H9 (cell line): ENCODE measurements around the gene CABS1. TPM values are rescaled to one million over a fixed set of nuclear protein-coding genes. Genes with fewer than 3 reads are reported as not detected.

Source experiments
- DNase-seq: peaks from one replicate; pipeline ENCODE4 v3.0.0-alpha.2; 2017
- H2AFZ ChIP-seq: one replicate; pipeline ENCODE4 v1.6.1; 2013; ENCODE audit warnings: mild to moderate bottlenecking, low read length, control low read depth, moderate library complexity
- H2AK5ac ChIP-seq: 2 replicates; pipeline ENCODE4 v1.6.1; 2013; ENCODE audit warnings: low read length, control low read depth, mixed read lengths; ENCODE audit not compliant: insufficient read length
- H2BK120ac ChIP-seq: one replicate; pipeline ENCODE4 v1.6.1; 2013; ENCODE audit warnings: low read depth, mild to moderate bottlenecking, low read length, control low read depth, inconsistent platforms; ENCODE audit not compliant: poor library complexity, severe bottlenecking
- H2BK12ac ChIP-seq: 2 replicates; pipeline ENCODE4 v1.6.1; 2013; ENCODE audit warnings: low read length, control low read depth, mixed read lengths, low read depth; ENCODE audit not compliant: insufficient read length
- H2BK15ac ChIP-seq: 2 replicates; pipeline ENCODE4 v1.6.1; 2013; ENCODE audit warnings: low read depth, low read length, control low read depth
- H2BK20ac ChIP-seq: one replicate; pipeline ENCODE4 v1.6.1; 2013; ENCODE audit warnings: low read depth, mild to moderate bottlenecking, low read length, control low read depth, inconsistent platforms; ENCODE audit not compliant: poor library complexity, severe bottlenecking
- H2BK5ac ChIP-seq: 2 replicates; pipeline ENCODE4 v1.6.1; 2013; ENCODE audit warnings: low read length, control low read depth, mixed read lengths; ENCODE audit not compliant: insufficient read length
- H3K14ac ChIP-seq: 2 replicates; pipeline ENCODE4 v1.6.1; 2013; ENCODE audit warnings: low read length, control low read depth; ENCODE audit not compliant: insufficient read depth
- H3K18ac ChIP-seq: 2 replicates; pipeline ENCODE4 v1.6.1; 2013; ENCODE audit warnings: low read depth, mild to moderate bottlenecking, mixed read lengths, low read length, control low read depth; ENCODE audit not compliant: insufficient read length
- H3K23ac ChIP-seq: 2 replicates; pipeline ENCODE4 v1.6.1; 2013; ENCODE audit warnings: low read length, control low read depth, mixed read lengths, low read depth; ENCODE audit not compliant: insufficient read length
- H3K23me2 ChIP-seq: 2 replicates; pipeline ENCODE4 v1.6.1; 2013; ENCODE audit warnings: low read depth, mild to moderate bottlenecking, mixed read lengths, low read length, control low read depth; ENCODE audit not compliant: insufficient read length, poor library complexity, severe bottlenecking
- H3K27ac ChIP-seq: 2 replicates; pipeline ENCODE4 v1.5.1; 2013; ENCODE audit warnings: low read length, control low read depth, mixed read lengths, low read depth; ENCODE audit not compliant: insufficient read length
- H3K27me3 ChIP-seq: 2 replicates; pipeline ENCODE4 v1.6.1; 2013; ENCODE audit warnings: low read length, control low read depth, inconsistent platforms; ENCODE audit not compliant: insufficient read depth
- H3K4ac ChIP-seq: 2 replicates; pipeline ENCODE4 v1.6.1; 2013; ENCODE audit warnings: low read depth, mild to moderate bottlenecking, control low read depth, inconsistent platforms, low read length, moderate library complexity
- H3K4me1 ChIP-seq: 2 replicates; pipeline ENCODE4 v1.6.1; 2013; ENCODE audit warnings: low read length, control low read depth, inconsistent platforms; ENCODE audit not compliant: insufficient read depth
- H3K4me2 ChIP-seq: 2 replicates; pipeline ENCODE4 v1.6.1; 2013; ENCODE audit warnings: low read length, control low read depth, mixed read lengths; ENCODE audit not compliant: insufficient read length, insufficient read depth
- H3K56ac ChIP-seq: 2 replicates; pipeline ENCODE4 v1.6.1; 2013; ENCODE audit warnings: low read depth, mild to moderate bottlenecking, mixed read lengths, low read length, control low read depth; ENCODE audit not compliant: insufficient read length
- H3K79me1 ChIP-seq: 2 replicates; pipeline ENCODE4 v1.6.1; 2013; ENCODE audit warnings: low read depth, mild to moderate bottlenecking, moderate library complexity, low read length, control low read depth, inconsistent platforms; ENCODE audit not compliant: insufficient read depth, poor library complexity, severe bottlenecking
- H3K79me2 ChIP-seq: 2 replicates; pipeline ENCODE4 v1.6.1; 2013; ENCODE audit warnings: low read length, control low read depth, inconsistent platforms; ENCODE audit not compliant: insufficient read depth
- H3K9ac ChIP-seq: 2 replicates; pipeline ENCODE4 v1.6.1; 2013; ENCODE audit warnings: low read length, control low read depth, mixed read lengths; ENCODE audit not compliant: insufficient read length; ENCODE audit errors: extremely low read depth
- H3K9me3 ChIP-seq: one replicate; pipeline ENCODE4 v1.6.1; 2013; ENCODE audit warnings: low read depth, low read length, inconsistent platforms; ENCODE audit not compliant: control insufficient read depth
- H3T11ph ChIP-seq: one replicate; pipeline ENCODE4 v1.6.1; 2013; ENCODE audit warnings: mild to moderate bottlenecking, low read length, control low read depth, inconsistent platforms
- H4K20me1 ChIP-seq: one replicate; pipeline ENCODE4 v1.6.1; 2013; ENCODE audit not compliant: control insufficient read depth, insufficient read length, insufficient read depth
- H4K5ac ChIP-seq: 2 replicates; pipeline ENCODE4 v1.6.1; 2013; ENCODE audit warnings: low read depth, mild to moderate bottlenecking, mixed read lengths, low read length, control low read depth; ENCODE audit not compliant: insufficient read length
- H4K8ac ChIP-seq: replicated peaks from 2 replicates; pipeline ENCODE4 v1.6.1; 2013; ENCODE audit warnings: low read length, control low read depth, mixed read lengths, low read depth; ENCODE audit not compliant: insufficient read length
- H4K91ac ChIP-seq: 2 replicates; pipeline ENCODE4 v1.6.1; 2013; ENCODE audit warnings: low read depth, mild to moderate bottlenecking, moderate library complexity, mixed read lengths, low read length, control low read depth; ENCODE audit not compliant: insufficient read length
- H3K27ac Mint-ChIP-seq, 3 experiments: 2 replicates in 2 of 3; 3 replicates in 1 of 3; pipeline ENCODE4 v1.8.0; 2020 to 2021; ENCODE audit warnings: mixed read lengths in 3 of 3, mild to moderate bottlenecking in 1 of 3, moderate library complexity in 1 of 3
- H3K27me3 Mint-ChIP-seq: 2 replicates; pipeline ENCODE4 v1.8.0; 2021; ENCODE audit warnings: low read depth, mild to moderate bottlenecking, moderate library complexity, mixed read lengths
- H3K36me3 Mint-ChIP-seq, 3 experiments: 2 replicates in 2 of 3; 3 replicates in 1 of 3; pipeline ENCODE4 v1.8.0; 2020 to 2021; ENCODE audit warnings: low read depth in 3 of 3, mixed read lengths in 3 of 3; ENCODE audit not compliant: insufficient read depth in 1 of 3
- H3K4me1 Mint-ChIP-seq, 2 experiments: 2 replicates each; pipeline ENCODE4 v1.8.0; 2020; ENCODE audit warnings: mixed read lengths in 2 of 2
- H3K4me3 Mint-ChIP-seq, 2 experiments: 2 replicates in 1 of 2; 3 replicates in 1 of 2; pipeline ENCODE4 v1.8.0; 2020 to 2021; ENCODE audit warnings: mild to moderate bottlenecking in 2 of 2, mixed read lengths in 2 of 2, moderate library complexity in 1 of 2
- H3K9me3 Mint-ChIP-seq, 2 experiments: 2 replicates in 1 of 2; 3 replicates in 1 of 2; pipeline ENCODE4 v1.8.0; 2020; ENCODE audit warnings: mild to moderate bottlenecking in 2 of 2, mixed read lengths in 2 of 2, moderate library complexity in 1 of 2
- CTCF ChIP-seq: fragments of 200-600 bp; sonication (generic); conservative IDR thresholded peaks from 3 replicates; pipeline ENCODE4 v1.8.0; 2021; ENCODE audit warnings: antibody characterized with exemption, mild to moderate bottlenecking
- WGBS: extraction: QIAGEN DNeasy Blood & Tissue Kit; methylation state at CpG from one replicate; pipeline ENCODE4 v1.1.7; 2013; ENCODE audit warnings: missing lambda C conversion rate, low lambda C conversion rate, mixed read lengths; ENCODE audit not compliant: insufficient read length; ENCODE audit errors: extremely low coverage; 5-methylcytosine and 5-hydroxymethylcytosine counted together
- total RNA-seq: library from RNA; stranded (reverse); gene quantifications from 2 replicates; pipeline ENCODE4 v1.2.1, GENCODE V29; 2021

CABS1 gene
- total RNA-seq, 1 experiment from 2014 or later = 0.15 TPM

GRCh38 chr4:70372760-70373159 lies 38.0 kb downstream of the CABS1 start:
- no peak overlapping the region for H4K8ac ChIP-seq
- no peak overlapping the region for H3T11ph ChIP-seq
- no peak for DNase-seq
- no peaks in the 10 kb centered on the region for H4K20me1 ChIP-seq
- no peaks in the 10 kb centered on the region for H3K79me1 ChIP-seq
- no peak overlapping the region for H2AK5ac ChIP-seq
- H2BK5ac ChIP-seq = no peak overlapping the region
- H3K4ac ChIP-seq = no peak overlapping the region
- H3K36me3 Mint-ChIP-seq = peaks cover 0 to 4% (median 0%) of the 10 kb centered on the region in 3 experiments; a peak in 1 of 7 replicates
- H2AFZ ChIP-seq = no peak overlapping the region
- no peak overlapping the region for H2BK20ac ChIP-seq
- H3K23me2 ChIP-seq = no peaks in the 10 kb centered on the region
- no peak overlapping the region for H2BK15ac ChIP-seq
- H3K27ac ChIP-seq = no peak overlapping the region
- no peak overlapping the region for H4K91ac ChIP-seq
- H3K4me1 Mint-ChIP-seq = peaks cover 0 to 3% of the 10 kb centered on the region in 2 experiments; a peak in 1 of 4 replicates
- no peak overlapping the region for H3K9ac ChIP-seq
- H3K14ac ChIP-seq = no peak overlapping the region
- no peak overlapping the region for H3K23ac ChIP-seq
- no peaks in the 10 kb centered on the region for H3K4me1 ChIP-seq
- H3K9me3 Mint-ChIP-seq = peaks cover 0 to 3% of the 10 kb centered on the region in 2 experiments; a peak in 2 of 5 replicates
- no peaks in the 10 kb centered on the region for H3K9me3 ChIP-seq
- H3K27ac Mint-ChIP-seq = no peak overlapping the region
- no peak overlapping the region for H4K5ac ChIP-seq
- H2BK120ac ChIP-seq = no peak overlapping the region
- H3K4me3 Mint-ChIP-seq = no peak overlapping the region
- WGBS = no CpG with 5 or more reads among the region's 3 CpGs
- no peak overlapping the region for H3K4me2 ChIP-seq
- H3K27me3 ChIP-seq = no peaks in the 10 kb centered on the region
- no peak overlapping the region for H3K18ac ChIP-seq
- H3K27me3 Mint-ChIP-seq = no peaks in the 10 kb centered on the region
- no peak overlapping the region for H2BK12ac ChIP-seq
- H3K79me2 ChIP-seq = no peaks in the 10 kb centered on the region
- no peak for TF ChIP-seq CTCF
- no peak overlapping the region for H3K56ac ChIP-seq
